Right forelimb (tissue), 1 donor: ENCODE data around the gene CCDC81.
"Not testable (repeated sequence)": the region's sequence is repeated elsewhere in the genome, so short reads cannot be mapped to it uniquely, and the experiment has no call there.

Source experiments
- DNase-seq: peaks from one replicate; pipeline ENCODE4 v3.0.0-alpha.2; 2018

The CCDC81 gene

GRCh38 chr11:86374586-86374985, at the start of gene CCDC81:
Gene CCDC81, plus strand, starts transcription at chr11:86374887. Its CDS starts 277 bp downstream, at chr11:86375164.
- peak; percentile 52 for DNase-seq

GRCh38 chr11:86335131-86335767, 39.4 kb upstream of the CCDC81 start:
- no peak for DNase-seq

GRCh38 chr11:86337227-86337626, 37.5 kb upstream of the CCDC81 start:
- DNase-seq, result no peak

DNA sequence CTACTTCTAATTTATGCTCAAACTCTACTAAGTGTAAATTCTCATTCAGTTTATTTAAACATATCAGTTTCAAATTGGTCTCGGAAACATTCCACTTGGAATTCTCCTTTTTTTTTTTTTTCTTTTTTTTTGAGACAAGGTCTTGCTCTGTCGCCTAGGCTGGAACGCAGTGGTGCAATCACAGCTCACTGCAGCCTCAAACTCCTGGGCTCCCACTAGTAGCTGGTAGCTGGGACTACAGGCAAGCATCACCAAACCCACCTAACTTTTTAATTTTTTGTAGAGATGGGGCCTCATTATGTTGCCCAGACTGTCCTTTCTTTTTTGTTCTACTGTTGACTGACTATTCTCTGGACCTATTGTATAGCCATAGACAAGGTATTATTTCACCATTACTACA, 33.3 kb upstream of the CCDC81 start:
- no peak for DNase-seq

DNA sequence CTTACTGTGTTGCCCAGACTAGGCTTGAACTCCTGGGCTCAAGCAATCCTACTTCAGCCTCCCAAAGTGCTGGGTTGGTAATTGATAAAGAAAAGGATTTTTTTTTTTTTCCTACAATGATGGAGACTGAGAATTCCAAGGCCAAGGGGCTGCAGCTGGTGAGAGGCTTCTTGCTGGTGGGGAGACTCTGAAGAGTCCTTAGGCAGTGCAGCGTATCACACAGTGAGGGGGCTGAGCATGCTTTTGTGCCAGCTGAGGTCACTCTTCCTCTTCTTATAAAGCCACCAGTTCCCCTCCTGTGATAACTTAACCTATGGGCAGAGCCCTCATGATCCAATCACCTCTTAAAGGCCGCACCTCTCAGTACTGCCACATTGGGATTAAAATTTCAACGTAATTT, 28.2 kb upstream of the CCDC81 start:
- DNase-seq, result no peak

DNA sequence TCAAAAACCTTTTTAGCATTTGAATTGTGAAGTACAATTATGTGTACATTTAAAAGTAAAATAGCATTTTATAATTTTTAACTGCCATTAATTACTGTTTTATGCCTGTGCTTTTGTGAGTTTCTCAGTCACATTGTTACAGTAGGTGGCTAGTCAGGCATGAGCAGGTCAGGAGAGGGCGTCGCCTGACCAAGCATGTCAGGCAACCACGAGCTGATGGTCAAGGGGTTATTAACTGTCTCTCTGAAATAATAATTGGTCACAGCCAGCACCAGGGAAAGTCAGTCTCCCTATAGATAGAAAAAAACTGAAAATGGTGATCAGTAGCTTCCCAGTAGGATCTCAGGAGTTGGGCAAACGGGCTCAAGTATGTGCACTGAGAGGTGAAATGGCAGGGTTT, 19.4 kb upstream of the CCDC81 start:
- DNase-seq, result no peak

DNA sequence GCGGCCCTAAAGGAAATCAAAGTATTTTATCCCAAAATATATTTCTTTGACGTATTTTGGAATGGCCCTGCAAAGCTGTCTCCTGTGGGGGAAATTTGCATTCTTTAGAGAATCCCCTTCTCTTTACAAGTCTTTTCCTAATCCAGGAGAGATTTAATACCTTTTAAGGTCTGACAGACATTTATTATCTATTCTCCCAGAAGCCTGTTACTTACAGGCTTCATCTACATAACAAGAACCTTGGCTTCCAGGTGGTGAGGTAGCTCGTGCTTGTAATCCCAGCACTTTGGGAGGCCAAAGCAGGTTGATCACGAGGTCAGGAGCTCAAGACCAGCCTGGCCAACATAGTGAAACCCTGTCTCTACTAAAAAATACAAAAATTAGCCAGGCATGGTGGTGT, 17.3 kb upstream of the CCDC81 start:
- not testable (repeated sequence) for DNase-seq

- DNase-seq, result no peak
Observed at GRCh38 chr11:86358720-86359119, 16.0 kb upstream of the CCDC81 start.

GRCh38 chr11:86360775-86361395, 13.8 kb upstream of the CCDC81 start:
- DNase-seq, result no peak

DNA sequence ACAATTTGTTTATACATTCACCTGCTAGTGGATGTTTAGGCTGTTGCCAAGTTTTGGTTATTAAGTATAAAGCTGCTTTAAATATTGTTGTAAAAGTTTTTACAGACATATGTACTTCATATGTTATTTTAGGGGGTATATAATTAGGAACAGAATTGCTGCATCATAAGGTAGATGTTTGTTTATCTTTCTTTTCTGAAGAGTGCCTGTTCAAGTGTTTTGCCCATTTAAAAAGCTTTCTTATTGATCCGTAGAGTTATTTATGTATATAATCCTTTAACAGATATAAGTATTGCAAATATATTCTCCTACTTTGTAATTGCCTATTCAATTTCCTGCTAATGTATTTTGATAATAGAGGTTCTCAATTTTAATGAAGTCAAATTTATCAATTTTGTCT, 11.3 kb upstream of the CCDC81 start:
- DNase-seq, result no peak

DNA sequence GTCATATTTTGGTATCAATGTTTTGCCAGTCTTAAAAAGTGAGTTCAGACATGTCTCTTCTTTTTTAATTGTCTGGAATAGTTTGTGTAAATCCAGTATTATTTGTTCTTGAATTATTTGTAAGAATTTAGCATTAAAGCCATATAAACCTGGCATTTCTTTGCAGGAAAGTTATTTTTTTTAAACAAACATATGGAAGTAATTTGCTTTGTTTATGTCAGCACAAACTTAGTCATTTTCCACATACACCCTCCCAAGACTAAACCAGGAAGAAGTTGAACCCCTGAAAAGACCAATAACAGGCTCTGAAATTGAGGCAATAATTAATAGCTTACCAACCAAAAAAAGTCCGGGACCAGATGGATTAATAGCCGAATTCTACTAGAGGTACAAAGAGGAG, 9.1 kb upstream of the CCDC81 start:
- no peak for DNase-seq

GRCh38 chr11:86369668-86370067, 5.0 kb upstream of the CCDC81 start:
- DNase-seq, result no peak

GRCh38 chr11:86370171-86370570, 4.5 kb upstream of the CCDC81 start:
- DNase-seq, result no peak

DNA sequence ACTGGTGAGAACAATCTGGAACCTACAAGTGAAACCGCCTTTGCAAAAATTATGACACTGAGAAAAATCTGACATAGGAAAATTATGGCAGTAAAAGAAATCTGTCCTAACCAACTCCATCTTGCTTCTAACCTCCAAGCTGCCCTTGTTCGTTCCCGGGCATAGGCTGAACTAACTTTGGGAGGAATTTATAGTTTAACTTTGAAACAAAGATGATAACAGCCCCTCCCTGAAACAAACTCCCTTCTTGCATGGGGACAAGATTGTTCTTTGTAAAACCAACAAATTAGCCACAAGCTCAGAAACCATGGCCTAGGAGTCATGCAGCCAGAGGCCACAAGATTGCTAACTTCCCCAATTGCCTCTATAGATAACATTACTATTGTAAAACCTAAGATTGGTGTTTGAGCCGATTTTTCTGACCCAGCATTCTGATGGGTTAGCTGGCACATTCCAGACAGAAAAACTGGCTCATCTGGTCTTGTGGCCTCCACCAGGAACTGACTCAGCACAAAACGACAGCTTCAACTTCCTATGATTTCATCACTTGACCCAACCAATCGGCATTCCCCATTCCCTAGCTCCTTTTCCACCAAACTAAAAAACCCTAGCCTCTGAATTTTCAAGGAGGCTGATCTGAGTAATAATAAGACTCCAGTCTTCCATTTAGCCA, 3.6 kb upstream of the CCDC81 start:
- no peak for DNase-seq

GRCh38 chr11:86372041-86372440, 2.6 kb upstream of the CCDC81 start:
- no peak for DNase-seq

- no peak for DNase-seq
Observed at GRCh38 chr11:86372586-86372985, 2.1 kb upstream of the CCDC81 start.

GRCh38 chr11:86374069-86374468, 618 bp upstream of the CCDC81 start:
- no peak for DNase-seq

DNA sequence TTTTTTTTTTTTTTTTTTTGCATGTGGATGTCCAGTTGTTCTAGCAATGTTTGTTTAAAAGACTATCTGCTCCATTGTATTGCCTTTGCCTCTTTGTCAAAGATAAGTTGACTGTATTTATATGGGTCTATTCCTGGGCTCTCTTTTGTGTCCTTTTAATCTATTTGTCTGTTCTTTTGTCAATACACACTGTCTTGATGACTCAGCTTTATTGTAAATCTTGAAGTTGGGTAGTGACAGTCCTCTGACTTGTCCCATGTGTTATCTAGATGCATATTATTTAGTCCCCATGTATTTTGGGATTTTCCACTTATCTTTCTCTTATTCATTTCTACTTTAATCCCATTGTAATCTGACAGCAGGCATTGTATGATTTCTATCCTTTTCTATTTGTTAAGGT, 3.3 kb downstream of the CCDC81 start:
- DNase-seq, result no peak

DNA sequence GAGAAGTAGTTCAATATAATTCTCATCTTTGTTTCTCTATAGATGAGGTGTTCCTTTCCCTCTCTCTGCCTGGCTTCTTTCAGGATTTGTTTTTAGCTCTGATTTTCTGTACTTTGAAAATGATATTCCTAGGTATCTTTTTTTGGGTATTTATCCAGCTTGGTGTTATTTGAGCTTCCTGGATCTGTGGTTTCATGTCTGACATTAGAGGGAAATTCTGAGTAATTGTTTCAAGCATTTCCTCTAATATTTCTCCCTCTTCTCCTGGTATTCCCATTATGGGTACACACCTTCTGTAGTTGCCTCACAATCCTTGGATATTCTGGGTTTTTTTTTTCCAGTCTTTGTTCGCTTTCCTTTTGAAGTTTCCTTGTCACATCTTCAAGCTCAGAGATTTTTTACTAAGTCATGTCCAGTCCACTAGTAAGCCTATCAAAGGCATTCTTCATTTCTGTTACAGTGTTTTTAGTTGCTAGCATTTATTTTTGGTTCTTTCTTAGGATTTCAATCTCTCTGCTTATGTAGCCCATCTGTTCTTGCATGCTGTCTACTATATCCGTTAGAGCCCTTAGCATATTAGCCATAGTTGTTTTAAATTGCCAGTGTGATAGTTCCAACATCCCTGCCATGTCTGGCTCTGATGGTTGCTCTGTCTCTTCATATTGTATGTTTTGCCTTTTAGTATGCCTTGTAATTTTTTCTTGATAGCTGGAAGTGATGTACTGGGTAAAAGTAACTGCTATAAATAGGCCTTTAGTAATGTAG, 5.8 kb downstream of the CCDC81 start:
- no peak for DNase-seq

DNA sequence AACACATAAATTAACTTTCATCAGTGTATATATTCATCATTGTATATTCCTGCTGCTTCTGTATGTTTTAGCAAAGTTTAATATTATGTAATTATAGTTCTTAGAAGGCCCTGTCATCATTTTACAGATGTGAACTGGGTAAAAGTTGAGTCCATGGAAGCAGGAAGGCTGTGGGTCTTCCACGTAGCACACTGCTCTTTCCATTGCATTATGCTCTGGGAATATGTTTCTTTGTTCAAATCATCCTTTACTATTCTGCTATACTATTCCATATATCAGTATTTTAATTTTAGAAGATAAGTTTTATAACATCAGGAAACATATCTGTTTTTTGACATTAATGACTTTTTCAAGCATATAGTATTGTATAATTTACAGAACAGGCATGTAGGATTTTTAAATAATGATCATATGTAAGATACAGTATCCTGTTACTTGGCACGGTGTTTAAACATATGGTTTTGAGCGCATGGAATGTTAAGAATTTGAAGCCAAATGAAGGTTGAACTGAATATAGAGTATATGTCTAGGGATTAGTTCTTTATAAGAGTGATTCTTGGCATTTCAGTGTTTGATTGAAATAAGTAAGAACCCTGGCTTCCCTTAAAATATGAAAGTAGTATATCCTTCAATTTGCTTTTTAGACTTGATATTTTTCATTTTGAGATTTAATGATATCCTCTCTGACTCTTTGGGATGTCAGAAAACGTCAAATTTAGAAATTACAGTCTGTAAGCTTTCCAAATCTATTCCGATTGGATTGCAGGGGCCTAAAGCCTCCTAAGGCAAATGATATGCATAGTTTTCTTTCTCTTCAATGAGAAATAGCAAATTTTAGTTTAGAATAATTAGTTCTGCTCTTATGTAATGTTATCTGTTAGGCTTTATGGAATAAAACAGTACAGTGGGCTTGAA, 8.6 kb downstream of the CCDC81 start:
- DNase-seq, result no peak

DNA sequence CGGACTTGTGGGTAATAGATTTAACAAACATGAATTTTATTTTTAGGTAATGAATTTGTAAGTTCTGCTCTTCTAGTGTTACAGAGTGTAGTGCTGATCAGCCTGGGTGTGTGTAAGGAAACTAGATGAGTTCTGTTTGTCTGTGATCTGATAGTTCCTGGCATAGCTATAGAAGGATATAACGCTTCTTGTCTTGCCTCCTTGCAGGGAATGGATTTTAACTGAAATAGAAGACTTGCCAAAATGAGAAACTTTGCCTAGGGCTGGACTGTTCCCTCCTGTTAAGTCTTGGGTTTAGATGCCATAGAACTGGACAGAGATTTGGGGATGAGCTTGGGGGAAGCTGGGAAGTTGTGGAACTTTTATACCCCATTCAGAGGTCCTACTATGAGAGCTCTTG, 11.6 kb downstream of the CCDC81 start:
- no peak for DNase-seq

GRCh38 chr11:86386746-86387145, 12.1 kb downstream of the CCDC81 start:
- no peak for DNase-seq

- no peak for DNase-seq
Observed at GRCh38 chr11:86388198-86388597, 13.5 kb downstream of the CCDC81 start.
